Stimulated activated CD8-positive, alpha-beta memory T cell treated with anti-CD3 and anti-CD28 coated beads, Interleukin-15, amount 100 ng/mL, for 4 hours (primary cell): ENCODE measurements around the gene PLEKHA1.

Source experiments
- DNase-seq, 2 donors: peaks; one replicate each; pipeline ENCODE4 v3.0.0-alpha.2; 2020; ENCODE audit warnings: low read depth in 2 of 2

The PLEKHA1 gene

DNA sequence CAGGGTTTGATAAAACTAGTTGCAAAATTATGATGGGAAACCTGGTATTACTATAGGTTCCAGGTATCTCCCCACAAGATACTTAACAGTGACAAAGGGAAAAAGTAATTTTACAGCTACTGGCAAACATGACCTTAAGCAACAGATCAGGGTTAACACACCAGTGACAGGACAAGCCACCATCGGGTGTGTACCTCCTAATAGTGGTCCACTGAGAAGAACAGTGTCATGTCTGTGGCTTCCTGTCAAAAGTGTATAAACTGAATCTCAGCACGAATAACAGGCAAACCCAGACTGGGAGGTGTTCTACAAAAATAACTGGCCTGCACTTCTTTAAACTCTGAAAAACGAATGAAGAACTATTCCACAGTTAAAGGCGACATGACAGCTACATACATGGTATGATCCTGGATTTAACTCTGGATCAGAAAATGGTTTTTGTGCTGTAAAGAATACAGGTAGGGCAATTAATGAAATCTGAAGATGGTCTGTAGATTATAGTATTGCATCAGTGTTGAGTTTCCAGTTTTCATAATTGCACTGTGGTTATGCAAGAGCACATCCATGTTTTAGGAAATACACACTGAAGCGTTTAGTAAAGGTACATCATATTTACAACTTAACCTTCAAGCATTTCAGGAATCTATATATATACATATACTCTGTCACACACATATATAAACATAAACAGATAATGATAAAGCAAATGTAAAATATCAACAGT, 47.9 kb downstream of the PLEKHA1 start:
- no peak for DNase-seq

DNA sequence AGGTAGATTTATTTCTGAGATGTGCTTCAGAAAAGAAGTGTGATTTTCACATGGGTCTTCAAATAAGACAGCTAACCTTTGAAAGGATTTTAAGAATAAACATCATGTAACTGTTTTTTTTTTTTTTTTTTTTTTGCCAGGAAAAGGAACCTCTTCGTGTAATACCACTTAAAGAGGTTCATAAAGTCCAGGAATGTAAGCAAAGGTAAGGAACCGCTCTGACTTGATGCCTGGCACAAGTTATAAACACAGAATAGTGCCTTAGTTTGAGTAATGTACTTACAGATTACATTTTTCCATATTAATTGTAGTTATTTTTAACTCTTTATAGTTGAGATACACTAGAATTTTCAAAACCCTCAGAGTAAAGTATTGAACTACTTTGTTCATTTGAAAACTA, 49.6 kb downstream of the PLEKHA1 start:
- no peak for DNase-seq

DNA sequence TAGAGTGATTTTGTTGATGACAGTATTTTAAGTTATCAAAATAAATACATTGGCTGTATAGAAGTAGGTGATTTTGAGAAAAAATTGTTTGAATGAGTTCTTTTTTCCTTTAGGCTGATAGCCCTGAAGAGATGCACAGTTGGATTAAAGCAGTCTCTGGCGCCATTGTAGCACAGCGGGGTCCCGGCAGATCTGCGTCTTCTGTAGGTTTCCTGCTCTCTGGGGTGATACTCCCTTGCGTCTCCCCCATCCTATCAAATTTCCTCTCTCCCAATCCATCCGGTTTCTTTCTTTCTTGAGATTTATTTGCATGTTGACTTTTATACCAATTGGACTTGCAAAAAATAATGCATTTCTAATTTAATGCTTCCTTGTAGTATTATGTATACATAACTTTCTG, 52.3 kb downstream of the PLEKHA1 start:
- DNase-seq: no peak

DNA sequence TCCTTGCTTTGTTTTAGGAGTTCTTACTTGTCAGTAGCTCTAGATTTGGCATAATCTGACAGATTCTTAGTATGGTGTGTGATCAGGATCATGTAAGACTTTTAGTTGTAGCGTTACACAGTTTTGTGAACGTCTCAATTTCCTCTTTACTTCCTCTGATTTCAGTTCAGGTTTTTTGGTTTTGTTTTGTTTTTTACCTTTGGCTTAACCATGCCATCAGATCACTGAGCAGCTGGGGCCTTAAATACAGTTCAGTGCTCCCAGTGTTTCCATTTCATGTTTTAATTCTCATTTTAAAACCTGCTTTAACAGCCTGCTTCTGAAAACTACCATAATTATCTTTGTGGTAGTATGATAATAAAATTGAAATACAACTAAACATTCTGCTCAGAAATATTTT, 52.8 kb downstream of the PLEKHA1 start:
- no peak for DNase-seq

DNA sequence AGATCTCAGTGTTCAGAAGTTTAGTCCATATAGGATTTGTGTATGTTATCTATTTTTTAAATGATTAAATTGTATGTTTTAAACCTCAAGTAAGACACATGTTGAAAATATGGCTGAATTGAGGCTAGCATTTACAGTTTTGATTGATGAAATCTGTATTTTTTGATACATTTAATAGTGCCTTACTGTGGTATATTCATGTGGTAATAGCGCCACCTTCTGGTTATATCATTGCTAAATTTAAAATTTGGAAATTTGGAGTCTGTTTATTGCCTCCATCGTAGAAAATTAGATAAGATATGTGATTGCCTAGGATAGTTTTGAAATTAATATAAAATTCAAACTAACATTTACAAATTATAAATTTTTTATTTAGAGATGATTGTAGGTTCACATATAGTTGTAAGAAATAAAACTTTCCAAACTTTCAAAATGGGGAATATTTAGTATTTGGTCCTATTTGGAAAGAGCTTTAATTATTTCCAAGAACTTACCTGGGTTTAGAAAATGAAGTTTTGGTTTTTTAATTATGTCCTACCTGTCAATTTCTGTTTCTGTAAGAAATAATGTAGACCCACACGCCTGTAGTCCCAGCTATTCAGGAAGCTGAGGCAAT, 60.8 kb downstream of the PLEKHA1 start:
- no peak for DNase-seq

DNA sequence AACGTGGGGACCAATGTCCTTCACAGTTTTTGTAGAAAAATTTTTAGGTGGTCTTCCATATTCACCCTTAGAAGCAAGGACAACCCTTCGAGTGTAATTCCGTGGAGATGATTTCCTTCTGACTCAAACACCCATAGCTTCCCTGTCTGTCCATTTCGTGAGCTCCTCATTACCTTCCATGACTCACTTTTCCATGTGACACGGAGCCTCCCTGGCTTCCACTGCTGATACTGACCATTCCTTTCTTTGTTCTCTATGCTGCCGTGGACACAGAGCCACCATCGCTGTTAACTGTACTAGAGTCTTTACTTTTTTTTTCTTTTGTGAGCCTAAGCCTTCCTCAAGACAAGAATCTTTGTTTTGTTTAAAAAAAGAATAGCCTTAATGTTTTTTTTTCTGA, 67.5 kb downstream of the PLEKHA1 start:
- no peak for DNase-seq

DNA sequence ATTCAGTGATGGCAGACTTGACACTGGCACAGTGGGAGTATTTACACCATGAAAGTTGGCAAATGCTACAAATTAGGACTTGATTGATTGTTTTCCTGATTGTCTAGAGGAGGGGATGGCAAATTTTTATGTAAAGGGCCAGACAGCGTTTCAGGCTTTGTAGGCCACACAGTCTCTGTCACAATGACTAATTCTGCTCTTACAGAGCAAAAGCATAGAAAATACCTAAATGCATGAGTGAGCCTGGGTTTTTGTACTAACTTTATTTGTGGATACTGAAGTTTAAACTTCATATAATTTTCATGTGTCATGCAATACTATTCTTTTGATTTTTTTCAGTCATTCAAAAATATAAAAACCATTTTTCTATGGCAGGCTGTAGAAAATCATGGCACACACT, 71.0 kb downstream of the PLEKHA1 start:
- no peak for DNase-seq

DNA sequence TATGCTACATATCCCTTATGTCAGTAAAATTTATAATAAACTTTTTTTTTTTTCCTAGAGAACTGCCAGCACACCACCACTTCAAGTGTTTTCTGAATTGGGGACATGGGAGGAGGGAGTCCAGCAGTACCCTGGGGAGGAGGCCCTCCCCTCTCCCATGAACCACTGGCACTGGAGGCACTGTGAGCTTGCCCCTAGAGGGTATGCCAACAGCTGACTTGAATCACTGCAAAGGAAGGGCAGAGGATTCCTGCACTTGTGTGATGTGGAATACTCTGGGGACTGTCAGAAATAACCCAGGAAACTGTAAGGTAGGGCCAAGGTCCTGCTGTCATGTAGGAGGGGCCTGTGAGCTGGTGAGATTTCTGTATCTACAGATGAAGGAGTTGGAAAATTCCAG, 71.4 kb downstream of the PLEKHA1 start:
- DNase-seq: no peak

DNA sequence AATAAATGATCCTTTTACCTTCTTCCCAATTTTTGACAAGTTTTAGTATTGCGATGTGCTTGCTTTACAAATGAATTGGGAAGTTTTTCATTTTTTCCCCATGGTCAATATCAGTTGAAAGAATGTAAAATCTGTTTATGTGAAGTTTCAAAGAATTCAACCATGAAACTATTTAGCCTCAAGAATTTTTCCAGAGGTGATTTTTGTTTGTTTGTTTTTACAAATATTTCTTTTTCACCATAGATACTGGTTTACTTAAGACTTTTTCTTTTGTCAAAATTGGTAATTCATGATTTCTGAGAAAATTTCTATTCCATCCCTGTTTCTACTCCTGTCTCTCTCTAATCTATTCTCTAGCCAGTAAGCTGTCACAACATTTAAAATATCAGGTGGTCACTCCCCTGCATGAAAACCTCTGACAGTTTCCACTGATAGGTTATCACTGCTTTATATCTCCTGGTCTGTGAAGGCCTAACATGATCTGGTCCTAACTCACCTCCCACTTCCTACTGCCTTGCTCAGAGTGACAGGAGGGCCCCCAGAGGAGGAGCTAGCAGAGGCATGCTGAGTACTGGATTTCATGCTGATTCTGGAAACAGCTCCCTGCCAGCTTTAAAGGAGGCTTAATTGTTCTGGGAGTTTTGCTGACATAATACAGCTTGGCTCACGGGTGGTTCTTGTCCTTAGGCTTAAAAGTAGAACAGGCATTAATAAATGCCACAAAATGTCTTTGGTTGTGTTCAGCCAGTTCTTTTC, 72.3 kb downstream of the PLEKHA1 start:
- DNase-seq: no peak

DNA sequence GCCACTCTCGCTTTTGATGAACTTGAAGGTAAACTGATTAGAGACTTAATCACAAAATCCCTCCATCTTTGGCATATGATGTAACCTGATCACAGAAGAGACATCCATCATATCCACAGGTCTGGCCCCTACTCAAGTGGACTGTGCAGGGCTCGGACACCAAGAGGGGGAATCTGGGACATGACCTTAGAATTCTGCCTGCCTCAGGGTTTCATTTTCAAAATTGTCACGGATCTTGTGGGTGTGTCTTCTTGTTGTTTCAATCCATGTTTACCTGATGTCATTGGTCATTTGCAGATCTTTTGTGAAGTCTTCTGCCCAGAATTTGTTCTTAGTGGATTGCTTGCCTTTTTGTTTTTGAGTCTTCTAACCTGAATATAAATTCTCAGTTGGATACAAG, 74.1 kb downstream of the PLEKHA1 start:
- no peak for DNase-seq

DNA sequence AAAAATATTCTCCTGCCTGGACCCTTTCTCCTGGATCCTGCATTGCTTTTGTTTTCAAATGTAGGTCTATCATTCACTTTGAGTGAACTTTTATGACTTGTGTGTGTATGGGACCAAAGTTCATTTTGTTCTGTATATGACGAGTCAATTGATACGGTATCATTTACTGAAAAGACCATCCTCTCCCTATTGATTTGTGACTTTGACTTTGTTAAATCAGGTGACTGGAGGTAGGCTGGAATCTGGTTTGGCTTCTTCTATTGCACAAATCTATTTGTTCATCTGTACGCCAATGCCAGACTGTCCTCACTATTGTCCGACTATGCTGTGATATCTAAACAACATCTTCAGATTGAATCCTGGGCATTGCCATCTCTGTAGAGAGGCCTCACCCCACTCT, 74.6 kb downstream of the PLEKHA1 start:
- DNase-seq: no peak

DNA sequence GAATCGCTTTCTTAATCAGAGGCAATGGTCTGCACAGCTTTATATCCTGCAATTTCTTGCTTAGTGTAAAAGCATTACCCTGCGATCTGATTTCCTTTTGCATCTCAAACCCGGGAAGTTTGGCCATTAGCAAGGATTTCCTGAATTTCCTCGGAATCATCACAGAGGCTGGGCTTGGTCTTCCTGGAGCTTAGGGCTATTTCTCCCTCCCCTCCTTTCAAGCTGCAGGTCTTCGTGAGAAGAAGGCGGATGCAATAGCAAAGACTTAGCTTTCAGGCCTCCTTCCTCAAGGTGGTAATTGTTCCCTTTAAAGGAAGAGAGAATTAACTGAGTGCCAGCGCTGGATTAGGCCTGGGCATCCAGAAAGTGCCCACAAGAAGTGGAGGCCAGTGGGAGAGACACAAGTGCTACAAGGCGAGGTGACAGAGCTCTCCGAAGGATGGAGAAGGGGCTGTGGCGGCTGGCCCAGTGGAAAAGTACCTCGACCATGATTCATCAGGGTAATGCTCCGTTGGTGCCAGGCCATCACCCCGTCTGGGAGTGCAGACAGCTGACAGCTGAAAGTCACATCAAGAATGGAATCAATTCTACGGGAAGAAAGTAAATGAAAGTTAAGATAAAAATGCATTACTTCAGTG, 76.0 kb downstream of the PLEKHA1 start:
- DNase-seq: no peak

DNA sequence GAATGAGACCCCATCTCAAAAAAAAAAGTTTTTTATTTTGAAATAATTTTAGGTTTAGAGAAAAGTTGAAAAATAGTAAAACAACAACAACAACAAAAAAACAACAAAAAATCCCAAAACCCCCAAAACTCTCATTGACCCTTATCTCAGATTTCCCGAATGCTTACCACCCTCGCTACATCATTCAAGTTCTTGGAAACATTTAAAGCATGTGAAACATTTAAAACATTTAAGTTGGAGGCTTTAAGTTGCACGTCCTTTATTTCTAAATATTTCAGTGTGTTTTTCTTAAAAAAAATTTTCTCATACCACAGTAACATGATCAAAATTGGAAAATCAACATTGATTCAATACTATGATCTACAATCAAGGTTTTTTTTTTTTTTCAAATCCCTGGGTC, 79.6 kb downstream of the PLEKHA1 start:
- DNase-seq: no peak

DNA sequence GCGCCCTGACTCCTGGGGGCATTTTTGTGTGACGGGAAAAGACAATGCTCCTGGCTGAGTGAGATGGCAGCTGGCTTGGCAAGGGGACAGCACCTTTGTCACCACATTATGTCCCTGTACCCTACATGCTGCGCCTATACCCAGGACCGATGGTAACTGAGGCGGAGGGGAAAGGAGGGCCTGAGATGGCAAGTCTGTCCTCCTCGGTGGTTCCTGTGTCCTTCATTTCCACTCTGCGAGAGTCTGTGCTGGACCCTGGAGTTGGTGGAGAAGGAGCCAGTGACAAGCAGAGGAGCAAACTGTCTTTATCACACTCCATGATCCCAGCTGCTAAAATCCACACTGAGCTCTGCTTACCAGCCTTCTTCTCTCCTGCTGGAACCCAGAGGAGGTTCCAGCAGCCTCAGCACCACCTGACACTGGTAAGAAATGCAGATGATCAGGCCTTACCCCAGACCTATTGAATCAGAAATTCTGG, 80.1 kb downstream of the PLEKHA1 start, which contains the start of gene ARMS2:
Gene ARMS2, plus strand, starts transcription at position 51 of the 478 bp plus-strand sequence. Its CDS starts 75 bp downstream, at position 126.
- no peak for DNase-seq

DNA sequence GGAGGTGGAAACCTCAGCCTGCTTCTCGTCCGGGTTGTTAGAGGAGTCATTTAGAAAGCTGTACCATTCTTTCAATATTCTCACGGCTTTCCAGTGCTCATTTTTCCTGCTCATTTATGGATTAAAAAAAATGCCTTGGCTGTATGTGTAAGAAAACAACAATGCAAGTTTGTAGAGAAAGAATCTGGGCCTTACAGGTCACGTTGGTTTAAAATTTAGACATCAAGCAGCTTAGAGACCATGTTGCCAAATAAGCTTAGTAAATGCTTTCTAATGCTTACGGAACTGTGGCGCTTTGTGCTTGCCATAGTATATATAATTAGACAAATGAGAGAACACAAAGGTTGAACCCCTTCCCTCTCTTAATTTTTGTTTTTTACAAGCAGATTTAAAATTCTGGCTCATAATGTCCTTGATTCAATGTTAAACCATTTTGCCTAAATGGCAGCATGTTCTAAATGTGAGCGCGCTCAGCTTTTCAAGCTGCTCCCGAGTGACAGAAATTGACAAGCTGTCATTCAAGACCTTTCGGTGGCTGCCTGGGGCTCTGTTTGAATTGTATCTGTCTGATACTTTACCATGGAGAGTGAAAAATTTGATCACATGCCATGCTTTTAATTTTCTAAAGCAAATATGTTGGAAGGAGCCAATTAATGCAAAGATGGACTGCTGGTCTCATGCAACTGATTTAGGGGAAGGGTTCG, 81.0 kb downstream of the PLEKHA1 start:
- DNase-seq: no peak

DNA sequence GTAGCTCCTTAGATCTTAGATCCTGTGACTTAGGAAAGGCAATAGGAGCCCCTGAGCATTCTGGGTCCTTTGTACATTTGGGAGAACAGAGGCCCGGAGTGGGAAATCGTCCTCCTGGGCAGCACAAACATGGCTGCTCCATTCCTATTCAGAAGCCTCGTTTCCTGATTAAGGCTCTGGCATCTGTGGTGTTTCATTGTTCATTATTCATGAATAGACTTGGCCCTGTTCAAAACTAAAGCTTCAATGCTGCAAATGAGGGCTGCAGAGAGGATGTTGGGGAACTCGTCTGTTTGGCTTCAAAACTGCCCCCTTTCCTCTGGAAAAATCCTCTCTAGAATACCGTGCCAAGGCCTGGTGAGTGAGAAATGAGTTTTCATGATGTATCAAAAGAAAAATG, 83.4 kb downstream of the PLEKHA1 start:
- DNase-seq: no peak

DNA sequence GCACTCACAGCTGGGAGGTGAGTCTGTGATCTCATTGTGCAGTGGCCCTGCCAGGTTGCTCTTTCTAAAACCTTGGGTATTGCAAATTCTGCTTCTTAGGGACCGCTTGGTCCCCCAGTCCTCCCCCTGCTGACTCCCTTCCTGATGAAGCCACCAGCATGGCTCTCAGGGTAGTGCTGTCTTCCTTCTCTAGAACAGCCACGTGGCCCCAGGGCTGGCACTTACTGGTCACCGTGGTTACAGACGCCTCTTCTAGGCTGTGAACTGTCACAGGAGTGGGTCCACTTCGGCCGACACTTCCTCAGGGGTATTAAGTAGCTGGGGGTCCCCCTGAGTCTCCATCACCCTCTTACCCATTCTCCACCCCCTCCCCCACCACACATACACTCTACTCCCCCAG, 84.2 kb downstream of the PLEKHA1 start:
- DNase-seq: no peak

DNA sequence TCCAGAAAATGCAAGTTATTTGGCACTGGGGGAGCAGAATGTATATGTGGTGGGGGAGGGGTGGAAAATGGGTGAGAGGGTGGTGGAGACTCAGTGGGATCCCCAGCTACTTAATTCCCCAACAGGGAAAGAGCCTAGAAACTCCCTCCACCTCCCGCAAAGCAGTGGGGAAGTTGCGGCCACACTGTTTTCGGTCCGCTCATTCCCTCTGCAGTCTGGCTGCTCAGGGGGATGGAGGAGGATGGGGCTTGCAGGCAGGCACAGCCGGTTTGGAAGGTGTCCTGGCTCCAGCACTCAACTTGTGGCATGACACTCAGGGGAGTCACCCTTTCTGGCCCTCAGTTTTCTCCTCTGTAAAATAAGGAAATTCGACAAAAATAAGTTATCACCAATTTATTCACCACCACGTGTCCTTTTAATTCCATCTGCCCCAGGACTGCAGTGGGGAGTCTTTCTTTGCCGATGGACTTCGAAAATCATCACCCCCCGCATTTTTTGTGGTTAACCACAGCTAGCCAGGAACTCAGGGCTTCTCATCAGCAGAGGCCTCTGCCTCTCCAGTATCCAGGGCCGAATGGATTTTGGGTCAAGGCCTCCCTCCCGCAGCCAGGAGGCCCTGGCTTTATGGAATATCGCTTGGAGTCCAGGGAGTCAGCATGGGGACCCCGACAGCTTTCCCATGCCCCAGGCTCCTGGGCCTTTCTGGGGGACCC, 85.2 kb downstream of the PLEKHA1 start:
- no peak for DNase-seq

DNA sequence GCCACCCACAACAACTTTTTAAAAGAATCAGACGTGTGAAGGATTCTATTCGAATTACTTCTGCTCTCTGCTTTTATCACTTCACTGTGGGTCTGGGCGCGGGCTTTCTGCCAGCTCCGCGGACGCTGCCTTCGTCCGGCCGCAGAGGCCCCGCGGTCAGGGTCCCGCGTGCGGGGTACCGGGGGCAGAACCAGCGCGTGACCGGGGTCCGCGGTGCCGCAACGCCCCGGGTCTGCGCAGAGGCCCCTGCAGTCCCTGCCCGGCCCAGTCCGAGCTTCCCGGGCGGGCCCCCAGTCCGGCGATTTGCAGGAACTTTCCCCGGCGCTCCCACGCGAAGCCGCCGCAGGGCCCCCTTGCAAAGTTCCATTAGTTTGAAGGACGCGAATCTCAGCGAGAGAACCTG, 86.4 kb downstream of the PLEKHA1 start:
- no peak for DNase-seq

DNA sequence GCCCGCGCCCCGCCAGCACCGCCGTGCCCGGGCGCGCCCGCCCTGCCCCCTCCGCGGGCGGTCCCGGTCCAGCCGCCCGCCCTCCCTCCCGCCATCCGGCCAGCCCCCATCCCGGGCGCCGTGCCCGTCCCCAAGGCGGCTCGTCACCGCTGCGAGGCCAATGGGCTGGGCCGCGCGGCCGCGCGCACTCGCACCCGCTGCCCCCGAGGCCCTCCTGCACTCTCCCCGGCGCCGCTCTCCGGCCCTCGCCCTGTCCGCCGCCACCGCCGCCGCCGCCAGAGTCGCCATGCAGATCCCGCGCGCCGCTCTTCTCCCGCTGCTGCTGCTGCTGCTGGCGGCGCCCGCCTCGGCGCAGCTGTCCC, 86.8 kb downstream of the PLEKHA1 start, which contains the start of gene HTRA1:
Gene HTRA1, plus strand, starts transcription at position 187 of the 362 bp plus-strand sequence. Its CDS starts 100 bp downstream, at position 287.
- DNase-seq: no peak
